ENCODE measurements around the gene DHRS7. TPM values are rescaled to one million over a fixed set of nuclear protein-coding genes. Genes with fewer than 3 reads are reported as not detected.

DHRS7 gene
- total and polyA plus RNA-seq, 2 experiments from 2014 or later = 39.3 to 39.4 TPM

GRCh38 chr14:60188696-60189095 is 23.5 kb upstream of the DHRS7 start:
- Histone ChIP-seq H3K27me3 (ENCODE audit: insufficient read depth) (no peaks in the 10 kb centered on the region), H3K4me2 (no peak overlapping the region), H3K9me2 (ENCODE audit: insufficient read depth) (no peaks in the 10 kb centered on the region), H3F3A (replicated peaks; ENCODE audit: low read depth) (no peaks in the 10 kb centered on the region), H3K27ac (ENCODE audit: low read depth) (no peak overlapping the region), H3K4me1 (ENCODE audit: insufficient read depth) (no peaks in the 10 kb centered on the region), H3K4me3 (no peak overlapping the region), H4K20me1 (replicated peaks; ENCODE audit: insufficient read depth) (no peaks in the 10 kb centered on the region), H3K36me3 (ENCODE audit: insufficient read depth) (no peaks in the 10 kb centered on the region), H3K79me2 (replicated peaks; ENCODE audit: insufficient read depth) (no peaks in the 10 kb centered on the region), H2AFZ (no peak overlapping the region)
- no peaks in the 10 kb centered on the region for H3K9me3 Mint-ChIP-seq
- H3K27ac Mint-ChIP-seq = no peak overlapping the region
- TF ChIP-seq, protein P1, sequence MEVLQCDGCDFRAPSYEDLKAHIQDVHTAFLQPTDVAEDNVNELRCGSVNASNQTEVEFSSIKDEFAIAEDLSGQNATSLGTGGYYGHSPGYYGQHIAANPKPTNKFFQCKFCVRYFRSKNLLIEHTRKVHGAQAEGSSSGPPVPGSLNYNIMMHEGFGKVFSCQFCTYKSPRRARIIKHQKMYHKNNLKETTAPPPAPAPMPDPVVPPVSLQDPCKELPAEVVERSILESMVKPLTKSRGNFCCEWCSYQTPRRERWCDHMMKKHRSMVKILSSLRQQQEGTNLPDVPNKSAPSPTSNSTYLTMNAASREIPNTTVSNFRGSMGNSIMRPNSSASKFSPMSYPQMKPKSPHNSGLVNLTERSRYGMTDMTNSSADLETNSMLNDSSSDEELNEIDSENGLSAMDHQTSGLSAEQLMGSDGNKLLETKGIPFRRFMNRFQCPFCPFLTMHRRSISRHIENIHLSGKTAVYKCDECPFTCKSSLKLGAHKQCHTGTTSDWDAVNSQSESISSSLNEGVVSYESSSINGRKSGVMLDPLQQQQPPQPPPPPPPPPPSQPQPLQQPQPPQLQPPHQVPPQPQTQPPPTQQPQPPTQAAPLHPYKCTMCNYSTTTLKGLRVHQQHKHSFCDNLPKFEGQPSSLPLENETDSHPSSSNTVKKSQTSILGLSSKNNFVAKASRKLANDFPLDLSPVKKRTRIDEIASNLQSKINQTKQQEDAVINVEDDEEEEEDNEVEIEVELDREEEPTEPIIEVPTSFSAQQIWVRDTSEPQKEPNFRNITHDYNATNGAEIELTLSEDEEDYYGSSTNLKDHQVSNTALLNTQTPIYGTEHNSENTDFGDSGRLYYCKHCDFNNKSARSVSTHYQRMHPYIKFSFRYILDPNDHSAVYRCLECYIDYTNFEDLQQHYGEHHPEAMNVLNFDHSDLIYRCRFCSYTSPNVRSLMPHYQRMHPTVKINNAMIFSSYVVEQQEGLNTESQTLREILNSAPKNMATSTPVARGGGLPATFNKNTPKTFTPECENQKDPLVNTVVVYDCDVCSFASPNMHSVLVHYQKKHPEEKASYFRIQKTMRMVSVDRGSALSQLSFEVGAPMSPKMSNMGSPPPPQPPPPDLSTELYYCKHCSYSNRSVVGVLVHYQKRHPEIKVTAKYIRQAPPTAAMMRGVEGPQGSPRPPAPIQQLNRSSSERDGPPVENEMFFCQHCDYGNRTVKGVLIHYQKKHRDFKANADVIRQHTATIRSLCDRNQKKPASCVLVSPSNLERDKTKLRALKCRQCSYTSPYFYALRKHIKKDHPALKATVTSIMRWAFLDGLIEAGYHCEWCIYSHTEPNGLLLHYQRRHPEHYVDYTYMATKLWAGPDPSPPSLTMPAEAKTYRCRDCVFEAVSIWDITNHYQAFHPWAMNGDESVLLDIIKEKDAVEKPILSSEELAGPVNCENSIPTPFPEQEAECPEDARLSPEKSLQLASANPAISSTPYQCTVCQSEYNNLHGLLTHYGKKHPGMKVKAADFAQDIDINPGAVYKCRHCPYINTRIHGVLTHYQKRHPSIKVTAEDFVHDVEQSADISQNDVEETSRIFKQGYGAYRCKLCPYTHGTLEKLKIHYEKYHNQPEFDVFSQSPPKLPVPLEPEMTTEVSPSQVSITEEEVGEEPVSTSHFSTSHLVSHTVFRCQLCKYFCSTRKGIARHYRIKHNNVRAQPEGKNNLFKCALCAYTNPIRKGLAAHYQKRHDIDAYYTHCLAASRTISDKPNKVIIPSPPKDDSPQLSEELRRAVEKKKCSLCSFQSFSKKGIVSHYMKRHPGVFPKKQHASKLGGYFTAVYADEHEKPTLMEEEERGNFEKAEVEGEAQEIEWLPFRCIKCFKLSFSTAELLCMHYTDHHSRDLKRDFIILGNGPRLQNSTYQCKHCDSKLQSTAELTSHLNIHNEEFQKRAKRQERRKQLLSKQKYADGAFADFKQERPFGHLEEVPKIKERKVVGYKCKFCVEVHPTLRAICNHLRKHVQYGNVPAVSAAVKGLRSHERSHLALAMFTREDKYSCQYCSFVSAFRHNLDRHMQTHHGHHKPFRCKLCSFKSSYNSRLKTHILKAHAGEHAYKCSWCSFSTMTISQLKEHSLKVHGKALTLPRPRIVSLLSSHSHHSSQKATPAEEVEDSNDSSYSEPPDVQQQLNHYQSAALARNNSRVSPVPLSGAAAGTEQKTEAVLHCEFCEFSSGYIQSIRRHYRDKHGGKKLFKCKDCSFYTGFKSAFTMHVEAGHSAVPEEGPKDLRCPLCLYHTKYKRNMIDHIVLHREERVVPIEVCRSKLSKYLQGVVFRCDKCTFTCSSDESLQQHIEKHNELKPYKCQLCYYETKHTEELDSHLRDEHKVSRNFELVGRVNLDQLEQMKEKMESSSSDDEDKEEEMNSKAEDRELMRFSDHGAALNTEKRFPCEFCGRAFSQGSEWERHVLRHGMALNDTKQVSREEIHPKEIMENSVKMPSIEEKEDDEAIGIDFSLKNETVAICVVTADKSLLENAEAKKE (CRISPR knock-in tag; IDR thresholded peaks at IDR 0.05) = no peak
- no peak for TF ChIP-seq JUNB (IDR thresholded peaks at IDR 0.05; ENCODE audit: unreplicated experiment)
- no peaks in the 10 kb centered on the region for H3K36me3 Mint-ChIP-seq (ENCODE audit: low read depth)
- DNase-seq (ENCODE audit: low spot score) (no peak), ATAC-seq (no peak)
- H3K27me3 Mint-ChIP-seq (ENCODE audit: insufficient read depth, low read depth, poor library complexity) = no peaks in the 10 kb centered on the region
- H3K4me1 Mint-ChIP-seq = peaks cover 10% of the 10 kb centered on the region
- no peak overlapping the region for H3K4me3 Mint-ChIP-seq

DNA sequence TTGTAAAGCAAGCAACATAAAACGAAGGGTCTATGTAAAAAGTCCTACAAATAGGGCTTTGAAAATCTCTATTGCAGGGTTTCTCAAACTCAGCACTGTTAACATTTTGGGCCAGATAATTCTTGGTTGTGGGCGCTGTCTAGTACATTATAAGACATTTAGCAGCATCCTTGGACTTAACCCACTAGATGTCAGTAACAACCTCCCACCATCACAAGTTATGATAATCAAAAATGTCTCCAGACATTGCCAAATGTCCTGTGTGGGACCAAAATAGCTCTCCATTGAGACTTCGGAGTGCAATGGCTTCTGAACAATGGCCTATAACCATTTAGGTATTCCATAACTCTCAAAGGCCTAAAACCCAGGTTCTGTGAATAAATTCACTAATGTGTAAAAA is 22.9 kb upstream of the DHRS7 start:
- H3K4me3 Mint-ChIP-seq = no peak overlapping the region
- no peaks in the 10 kb centered on the region for H4K20me1 ChIP-seq (replicated peaks; ENCODE audit: insufficient read depth)
- H3K36me3 ChIP-seq (ENCODE audit: insufficient read depth) = no peaks in the 10 kb centered on the region
- H3K79me2 ChIP-seq (replicated peaks; ENCODE audit: insufficient read depth) = no peaks in the 10 kb centered on the region
- no peak overlapping the region for H2AFZ ChIP-seq
- H3K27me3 ChIP-seq (ENCODE audit: insufficient read depth) = no peaks in the 10 kb centered on the region
- no peaks in the 10 kb centered on the region for H3K9me3 Mint-ChIP-seq
- H3K4me2 ChIP-seq = no peak overlapping the region
- no peak for DNase-seq (ENCODE audit: low spot score)
- no peaks in the 10 kb centered on the region for H3K4me1 ChIP-seq (ENCODE audit: insufficient read depth)
- H3K27me3 Mint-ChIP-seq (ENCODE audit: insufficient read depth, low read depth, poor library complexity) = no peaks in the 10 kb centered on the region
- no peak for ATAC-seq
- no peak overlapping the region for H3K27ac Mint-ChIP-seq
- no peaks in the 10 kb centered on the region for H3K36me3 Mint-ChIP-seq (ENCODE audit: low read depth)
- H3K4me1 Mint-ChIP-seq = peaks cover 10% of the 10 kb centered on the region
- no peak overlapping the region for H3K4me3 ChIP-seq
- no peaks in the 10 kb centered on the region for H3F3A ChIP-seq (replicated peaks; ENCODE audit: low read depth)
- no peak overlapping the region for H3K27ac ChIP-seq (ENCODE audit: low read depth)
- no peaks in the 10 kb centered on the region for H3K9me2 ChIP-seq (ENCODE audit: insufficient read depth)
- TF ChIP-seq ZNF114 (CRISPR knock-in tag; IDR thresholded peaks at IDR 0.05) (no peak), EZH2phosphoT487 (IDR thresholded peaks at IDR 0.05; ENCODE audit: unreplicated experiment) (no peak), POLR2AphosphoS5 (IDR thresholded peaks at IDR 0.05; ENCODE audit: low read depth) (no peak), JUNB (IDR thresholded peaks at IDR 0.05; ENCODE audit: unreplicated experiment) (no peak)
- TF ChIP-seq, protein P1 (CRISPR knock-in tag; IDR thresholded peaks at IDR 0.05) = no peak
